Caco-2 (cell line): ENCODE data around the gene ZEB2. TPM values are rescaled to one million over a fixed set of nuclear protein-coding genes. Genes with fewer than 3 reads are reported as not detected.

Source experiments
- BruUV-seq: library from RNA; stranded (reverse); fragments of 400-500 nt; replicated peaks from 2 replicates; lab custom pipeline; 2021; lab: Mats Ljungman, UMichigan
- CTCF ChIA-PET: fragments of 300-600 bp; sonication (Branson Sonifier 250); formaldehyde crosslinking; loops from one replicate; lab custom pipeline; 2022; ENCODE audit warnings: antibody characterized with exemption; lab: Charles Lee
- POLR2A ChIA-PET: fragments of 300-600 bp; sonication (Branson Sonifier 250); formaldehyde crosslinking; loops from one replicate; lab custom pipeline; 2022; ENCODE audit warnings: antibody characterized with exemption; lab: Charles Lee
- DNase-seq, 2 experiments: peaks; one replicate each; pipeline versions ENCODE4 v3.0.0 to v3.0.0-alpha.2; 2020 to 2022
- H3K27me3 ChIP-seq: replicated peaks from 2 replicates; pipeline ENCODE4 v1.6.0; 2011; ENCODE audit warnings: low read length; ENCODE audit not compliant: control insufficient read depth, insufficient read depth
- H3K36me3 ChIP-seq: 2 replicates; pipeline ENCODE4 v1.5.1; 2011; ENCODE audit warnings: low read length; ENCODE audit not compliant: control insufficient read depth, insufficient read depth
- H3K4me1 ChIP-seq: fragments of 250-450 bp; sonication (Bioruptor Pico); 2 replicates; pipeline ENCODE4 v1.5.1; 2020; ENCODE audit warnings: mild to moderate bottlenecking
- H3K4me3 ChIP-seq: 2 replicates; pipeline ENCODE4 v1.5.1; 2011; ENCODE audit warnings: low read depth, mild to moderate bottlenecking, control low read depth, low read length
- H3K9me3 ChIP-seq: fragments of 250-450 bp; sonication (Bioruptor Pico); 2 replicates; pipeline ENCODE4 v1.5.1; 2020; ENCODE audit warnings: mild to moderate bottlenecking, moderate library complexity
- H3K27ac Mint-ChIP-seq: one replicate; pipeline ENCODE4 v1.8.0; 2022; ENCODE audit warnings: mixed read lengths; ENCODE audit not compliant: unreplicated experiment
- H3K27me3 Mint-ChIP-seq: one replicate; pipeline ENCODE4 v1.8.0; 2022; ENCODE audit warnings: mixed read lengths; ENCODE audit not compliant: insufficient read depth, unreplicated experiment
- H3K36me3 Mint-ChIP-seq: one replicate; pipeline ENCODE4 v1.8.0; 2022; ENCODE audit warnings: mild to moderate bottlenecking, mixed read lengths; ENCODE audit not compliant: insufficient read depth, unreplicated experiment
- H3K4me1 Mint-ChIP-seq: one replicate; pipeline ENCODE4 v1.8.0; 2022; ENCODE audit warnings: low read depth, mixed read lengths; ENCODE audit not compliant: unreplicated experiment
- H3K4me3 Mint-ChIP-seq: one replicate; pipeline ENCODE4 v1.8.0; 2022; ENCODE audit warnings: mild to moderate bottlenecking, moderate library complexity, mixed read lengths; ENCODE audit not compliant: unreplicated experiment
- H3K9me3 Mint-ChIP-seq: one replicate; pipeline ENCODE4 v1.8.0; 2022; ENCODE audit warnings: mixed read lengths; ENCODE audit not compliant: unreplicated experiment
- intact Hi-C: fragments of 100-400 bp; cut with micrococcal nuclease; formaldehyde crosslinking; loops from one replicate; pipeline ENCODE4 v1.10.0; 2022; ENCODE audit not compliant: unreplicated experiment
- total RNA-seq: library from RNA; stranded (reverse); gene quantifications from 2 replicates; pipeline ENCODE4 v1.2.3, GENCODE V29; 2022
- TF ChIP-seq, protein P1 (sequence below), 2 experiments: fragments of 200-600 bp in 1 of 2; IDR thresholded peaks; 1 replicate in 1 of 2; 2 replicates in 1 of 2; pipeline versions ENCODE4 v1.5.1 to v1.8.0; 2011 to 2022; ENCODE audit warnings: antibody characterized with exemption in 1 of 2, control low read depth in 1 of 2, inconsistent platforms in 1 of 2, low read depth in 1 of 2, low read length in 1 of 2, mild to moderate bottlenecking in 1 of 2, moderate library complexity in 1 of 2; ENCODE audit not compliant: insufficient read depth in 1 of 2, severe bottlenecking in 1 of 2, unreplicated experiment in 1 of 2

The ZEB2 gene
- total RNA-seq, 1 experiment from 2014 or later, result not detected

DNA sequence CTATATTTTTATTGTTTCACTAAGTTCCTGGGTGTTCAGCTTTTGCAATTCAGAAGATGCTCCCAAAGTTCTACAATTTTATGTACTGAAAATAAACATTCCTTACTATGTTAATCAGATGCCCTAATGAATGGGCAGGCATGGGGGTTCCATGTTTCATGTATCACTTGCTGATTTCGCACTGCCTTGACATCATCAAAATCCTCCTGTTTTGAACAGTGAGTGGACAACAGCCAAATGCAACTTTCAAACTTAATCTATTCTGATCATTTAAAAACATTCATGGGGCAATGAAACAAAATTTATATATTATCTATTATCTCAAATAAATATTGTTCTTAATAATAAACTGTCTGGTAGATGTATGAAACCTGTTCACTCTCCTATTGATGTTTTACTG lies 43.2 kb downstream of the ZEB2 start:
- Mint-ChIP-seq H3K27me3 (peaks cover 2% of the 10 kb centered on the region), H3K9me3 (no peaks in the 10 kb centered on the region), H3K27ac (no peak overlapping the region), H3K4me1 (no peaks in the 10 kb centered on the region), H3K4me3 (no peak overlapping the region), H3K36me3 (no peaks in the 10 kb centered on the region)
- TF ChIP-seq, protein P1, sequence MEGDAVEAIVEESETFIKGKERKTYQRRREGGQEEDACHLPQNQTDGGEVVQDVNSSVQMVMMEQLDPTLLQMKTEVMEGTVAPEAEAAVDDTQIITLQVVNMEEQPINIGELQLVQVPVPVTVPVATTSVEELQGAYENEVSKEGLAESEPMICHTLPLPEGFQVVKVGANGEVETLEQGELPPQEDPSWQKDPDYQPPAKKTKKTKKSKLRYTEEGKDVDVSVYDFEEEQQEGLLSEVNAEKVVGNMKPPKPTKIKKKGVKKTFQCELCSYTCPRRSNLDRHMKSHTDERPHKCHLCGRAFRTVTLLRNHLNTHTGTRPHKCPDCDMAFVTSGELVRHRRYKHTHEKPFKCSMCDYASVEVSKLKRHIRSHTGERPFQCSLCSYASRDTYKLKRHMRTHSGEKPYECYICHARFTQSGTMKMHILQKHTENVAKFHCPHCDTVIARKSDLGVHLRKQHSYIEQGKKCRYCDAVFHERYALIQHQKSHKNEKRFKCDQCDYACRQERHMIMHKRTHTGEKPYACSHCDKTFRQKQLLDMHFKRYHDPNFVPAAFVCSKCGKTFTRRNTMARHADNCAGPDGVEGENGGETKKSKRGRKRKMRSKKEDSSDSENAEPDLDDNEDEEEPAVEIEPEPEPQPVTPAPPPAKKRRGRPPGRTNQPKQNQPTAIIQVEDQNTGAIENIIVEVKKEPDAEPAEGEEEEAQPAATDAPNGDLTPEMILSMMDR (IDR thresholded peaks at IDR 0.05; ENCODE audit: insufficient read depth in 1 of 2, low read depth in 1 of 2, low read length in 1 of 2, severe bottlenecking in 1 of 2, unreplicated experiment in 1 of 2), result no peak
- no peak for DNase-seq
- no TSS peak for BruUV-seq
- no peaks in the 10 kb centered on the region for H3K9me3 ChIP-seq
- no peaks in the 10 kb centered on the region for H3K36me3 ChIP-seq
- no peaks in the 10 kb centered on the region; the same call in 1 of the 2 replicates for H3K27me3 ChIP-seq
- no peaks in the 10 kb centered on the region; the same call in 1 of the 2 replicates for H3K4me1 ChIP-seq
- ChIA-PET CTCF (no interaction called here), POLR2A (no interaction called here)
- H3K4me3 ChIP-seq, result no peak overlapping the region
- intact Hi-C loops, result no loop called here

DNA sequence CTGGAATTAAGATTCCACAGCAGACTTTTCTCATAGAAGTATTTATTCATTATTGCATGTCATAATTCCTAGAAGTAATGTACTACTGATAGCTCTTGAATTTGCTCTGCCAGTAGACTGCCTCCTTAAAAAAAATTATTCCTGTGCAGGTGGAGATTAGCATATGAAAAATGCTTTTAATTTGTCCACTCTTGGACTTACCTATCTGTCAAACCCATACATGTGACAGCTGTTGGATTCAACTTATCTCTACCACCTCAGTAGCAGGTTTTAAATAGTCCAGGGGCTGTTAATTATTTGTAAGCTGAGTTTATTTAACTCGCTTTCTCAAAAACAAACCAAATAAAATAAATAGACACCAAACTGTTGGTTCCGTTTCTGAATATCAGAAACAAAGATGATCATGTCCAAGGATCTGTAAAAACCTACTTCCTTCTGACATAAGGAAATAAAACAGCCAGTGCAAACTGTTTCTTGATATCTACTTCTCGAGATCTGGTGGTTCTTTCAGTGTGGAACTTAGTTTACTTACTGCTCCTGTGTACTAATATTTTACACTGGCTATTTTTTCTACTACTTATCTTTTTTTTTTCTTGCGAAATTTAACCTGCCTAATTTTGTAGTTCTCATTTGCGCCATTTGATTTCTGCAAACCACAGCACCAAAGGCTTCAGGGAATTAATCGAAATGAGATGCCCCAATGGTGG lies 44.2 kb downstream of the ZEB2 start:
- Mint-ChIP-seq H3K27me3 (peaks cover 6% of the 10 kb centered on the region), H3K4me3 (no peak overlapping the region), H3K36me3 (no peaks in the 10 kb centered on the region), H3K4me1 (no peaks in the 10 kb centered on the region), H3K9me3 (no peaks in the 10 kb centered on the region), H3K27ac (no peak overlapping the region)
- no TSS peak for BruUV-seq
- H3K4me3 ChIP-seq, result no peak overlapping the region
- ChIA-PET POLR2A (no interaction called here), CTCF (no interaction called here)
- intact Hi-C loops, result no loop called here
- no peak for DNase-seq
- H3K9me3 ChIP-seq, result no peaks in the 10 kb centered on the region
- no peaks in the 10 kb centered on the region; the same call in 1 of the 2 replicates for H3K27me3 ChIP-seq
- H3K4me1 ChIP-seq, result no peaks in the 10 kb centered on the region; the same call in 1 of the 2 replicates
- H3K36me3 ChIP-seq, result no peaks in the 10 kb centered on the region
- TF ChIP-seq, protein P1 (IDR thresholded peaks at IDR 0.05; ENCODE audit: insufficient read depth in 1 of 2, low read depth in 1 of 2, low read length in 1 of 2, severe bottlenecking in 1 of 2, unreplicated experiment in 1 of 2), result no peak

DNA sequence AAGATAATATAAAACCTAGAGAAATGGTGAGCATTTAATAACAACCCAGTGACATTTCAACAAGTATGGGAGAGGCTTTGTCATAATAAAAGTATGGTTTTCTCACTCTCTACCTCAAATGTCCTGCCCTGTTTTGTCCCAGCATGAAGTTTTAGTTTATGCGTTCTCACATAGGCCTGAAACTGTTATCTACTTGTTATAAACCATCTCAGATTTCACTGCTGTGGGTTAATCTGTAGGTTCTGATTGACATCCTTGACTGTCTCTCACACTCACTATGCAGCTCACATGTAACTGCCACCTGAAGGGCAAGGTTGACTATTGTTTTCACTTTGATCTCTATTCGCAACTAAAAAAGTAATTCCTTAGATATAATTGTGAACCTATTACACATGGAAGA lies 44.9 kb downstream of the ZEB2 start:
- no peak for DNase-seq
- H3K27me3 ChIP-seq, result no peaks in the 10 kb centered on the region; the same call in 1 of the 2 replicates
- H3K4me3 ChIP-seq, result no peak overlapping the region
- H3K4me3 Mint-ChIP-seq, result no peak overlapping the region
- intact Hi-C loops, result no loop called here
- ChIA-PET CTCF (no interaction called here), POLR2A (no interaction called here)
- no peaks in the 10 kb centered on the region for H3K9me3 ChIP-seq
- H3K4me1 ChIP-seq, result no peaks in the 10 kb centered on the region; the same call in 1 of the 2 replicates
- H3K36me3 Mint-ChIP-seq, result no peaks in the 10 kb centered on the region
- no peaks in the 10 kb centered on the region for H3K9me3 Mint-ChIP-seq
- H3K4me1 Mint-ChIP-seq, result no peaks in the 10 kb centered on the region
- peaks cover 6% of the 10 kb centered on the region for H3K27me3 Mint-ChIP-seq
- no peak overlapping the region for H3K27ac Mint-ChIP-seq
- no TSS peak for BruUV-seq
- H3K36me3 ChIP-seq, result no peaks in the 10 kb centered on the region
- TF ChIP-seq, protein P1 (IDR thresholded peaks at IDR 0.05; ENCODE audit: insufficient read depth in 1 of 2, low read depth in 1 of 2, low read length in 1 of 2, severe bottlenecking in 1 of 2, unreplicated experiment in 1 of 2), result no peak
